ENCODE results near the gene FAM53B.

FAM53B gene

GRCh38 chr10:124578231-124579010 lies 165.8 kb downstream of the FAM53B start:
- no peak for DNase-seq (ENCODE audit: low read depth in 1 of 2, low spot score in 1 of 2)
- in situ Hi-C loops (cut with HindIII; ENCODE audit: low pct_unique_long_range_greater_than_20kb, low sequenced_read_pairs), result no loop called here
- no peak for TF ChIP-seq JUND (IDR thresholded peaks at IDR 0.05; ENCODE audit: low read depth)

DNA sequence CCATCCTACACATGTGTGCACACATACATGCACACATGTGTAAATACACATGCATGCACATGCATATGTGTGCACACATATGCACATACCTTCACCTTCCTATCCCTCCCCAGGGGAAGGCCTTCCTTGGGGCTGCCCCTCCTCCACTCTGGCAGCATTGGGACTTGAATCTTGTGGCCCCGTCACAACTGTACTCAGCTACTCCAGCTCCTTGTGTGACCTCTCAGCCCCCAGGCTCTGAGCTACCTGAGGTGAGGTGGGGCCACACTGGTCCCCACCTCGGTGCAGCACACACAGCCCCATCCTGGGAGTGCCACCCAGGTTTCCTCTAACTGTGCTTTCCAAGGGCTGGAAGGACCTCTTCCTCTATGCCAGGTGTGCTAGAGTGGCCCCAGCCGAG lies 166.5 kb downstream of the FAM53B start:
- TF ChIP-seq JUND (IDR thresholded peaks at IDR 0.05; ENCODE audit: low read depth), result no peak
- in situ Hi-C loops (cut with HindIII; ENCODE audit: low pct_unique_long_range_greater_than_20kb, low sequenced_read_pairs), result no loop called here
- DNase-seq (ENCODE audit: low read depth in 1 of 2, low spot score in 1 of 2), result no peak

DNA sequence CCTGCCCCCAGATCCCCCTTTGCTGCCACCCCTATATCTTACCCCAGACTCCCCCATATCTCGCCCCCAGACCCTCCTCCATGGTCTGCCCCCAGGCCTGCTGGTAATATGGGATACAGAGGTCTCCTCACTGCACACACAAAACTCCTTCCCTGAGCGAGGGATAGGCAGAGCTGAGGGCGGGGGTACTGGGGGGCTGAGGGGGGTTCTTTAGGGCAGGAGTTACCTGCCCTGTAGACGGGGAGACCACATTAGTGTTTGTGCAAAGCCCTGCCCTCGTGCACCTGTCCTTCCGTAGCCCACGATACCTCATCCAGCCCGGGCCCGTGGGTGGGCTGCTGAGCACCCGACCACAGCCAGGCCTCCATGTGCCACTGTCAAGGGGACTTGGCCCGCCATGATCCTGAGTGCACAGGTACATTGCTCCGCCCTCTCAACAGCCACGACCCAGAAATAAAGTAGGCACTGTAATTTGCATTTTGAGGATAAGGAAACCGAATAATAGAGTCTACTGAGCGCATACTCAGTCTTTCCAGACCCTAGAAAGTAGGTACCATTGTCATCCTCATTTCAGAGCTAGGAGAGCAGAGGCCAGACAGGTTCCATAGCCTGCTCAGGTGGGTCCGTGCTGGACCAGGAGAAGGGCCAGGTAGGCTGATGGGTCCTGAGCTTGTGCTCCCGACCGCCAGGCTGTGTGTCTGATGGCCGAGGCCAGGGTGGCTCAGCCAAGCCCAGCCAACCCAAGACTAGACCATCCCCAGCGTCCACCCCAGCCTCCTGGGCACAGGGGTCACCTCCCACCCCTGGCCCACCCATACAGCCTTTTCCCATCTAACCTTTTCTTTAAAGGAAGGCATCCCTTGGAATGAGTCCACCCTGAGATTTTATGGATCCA lies 167.4 kb downstream of the FAM53B start:
- in situ Hi-C loops (cut with HindIII; ENCODE audit: low pct_unique_long_range_greater_than_20kb, low sequenced_read_pairs), result no loop called here
- no peak for TF ChIP-seq JUND (IDR thresholded peaks at IDR 0.05; ENCODE audit: low read depth)
- DNase-seq (ENCODE audit: low read depth in 1 of 2, low spot score in 1 of 2), result no peak

- in situ Hi-C loops (cut with HindIII; ENCODE audit: low pct_unique_long_range_greater_than_20kb, low sequenced_read_pairs), result no loop called here
- TF ChIP-seq JUND (IDR thresholded peaks at IDR 0.05; ENCODE audit: low read depth), result no peak
- DNase-seq (ENCODE audit: low read depth in 1 of 2, low spot score in 1 of 2), result no peak
Measured at GRCh38 chr10:124575107-124576035, 168.8 kb downstream of the FAM53B start.

DNA sequence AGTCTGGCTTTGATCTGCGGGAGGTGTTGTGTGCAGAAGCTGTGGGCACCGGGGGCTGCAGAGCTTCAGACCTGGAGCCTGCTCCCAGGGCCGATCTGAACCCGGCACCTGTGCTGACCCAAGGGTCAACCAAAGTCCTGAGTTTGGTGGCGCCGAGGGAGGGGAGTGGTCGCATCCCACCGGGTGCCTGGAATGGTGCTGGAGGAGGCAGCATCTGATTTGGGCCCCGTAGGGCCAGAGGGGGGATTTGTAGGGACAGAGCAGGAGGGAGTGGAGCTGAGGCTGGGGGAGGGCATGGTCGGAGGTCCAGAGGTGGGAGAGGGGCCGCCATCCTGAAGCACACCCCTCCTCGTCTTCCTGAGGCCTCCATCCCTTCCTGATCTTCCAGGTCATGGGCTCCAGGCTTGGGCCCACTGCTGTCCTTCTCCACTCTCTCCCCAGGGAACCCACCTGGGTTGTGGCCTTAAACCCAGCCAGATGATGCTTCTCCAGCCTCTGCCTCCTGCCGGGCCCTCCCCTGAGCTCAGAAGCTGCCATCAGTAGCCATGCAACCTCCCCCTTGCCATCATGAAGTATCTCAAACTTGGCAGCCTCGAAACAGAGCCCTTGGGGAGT lies 169.6 kb downstream of the FAM53B start:
- TF ChIP-seq JUND (IDR thresholded peaks at IDR 0.05; ENCODE audit: low read depth), result no peak
- in situ Hi-C loops (cut with HindIII; ENCODE audit: low pct_unique_long_range_greater_than_20kb, low sequenced_read_pairs), result no loop called here

DNA sequence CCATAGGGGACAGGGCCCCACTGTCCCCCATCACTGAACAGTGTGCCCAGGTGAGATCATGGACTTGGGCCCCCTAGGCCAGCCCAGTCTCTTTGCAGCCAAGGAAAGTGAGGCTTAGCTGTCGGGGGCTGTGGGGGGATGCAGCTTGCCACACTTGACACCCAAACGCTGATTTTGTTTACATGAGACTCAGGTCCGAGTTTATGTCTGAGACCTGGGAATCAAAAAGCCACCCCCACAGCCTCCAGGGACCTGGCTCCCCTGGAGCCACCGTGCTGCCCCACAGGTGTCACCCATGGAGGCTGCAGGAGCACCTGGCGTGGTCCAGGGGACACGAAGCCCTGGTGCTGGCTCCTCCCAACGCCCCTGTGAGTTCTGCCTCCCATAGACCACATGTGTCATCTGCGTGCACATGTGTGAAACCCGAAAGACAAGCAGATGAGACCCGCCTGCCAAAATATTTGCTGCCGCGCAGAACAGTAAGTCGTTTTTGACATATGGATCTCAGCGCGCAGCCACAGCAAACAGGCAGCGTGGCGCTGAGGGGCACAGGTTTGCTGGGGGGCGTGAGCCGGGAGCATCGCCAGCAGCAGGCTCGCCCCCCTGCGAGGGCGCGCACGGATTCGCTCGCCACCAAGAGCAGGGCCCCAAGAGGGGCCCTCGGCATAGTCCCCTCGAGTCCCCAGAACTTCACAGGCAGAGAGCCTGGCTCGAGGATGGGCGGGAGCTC lies 170.3 kb downstream of the FAM53B start:
- no peak for TF ChIP-seq JUND (IDR thresholded peaks at IDR 0.05; ENCODE audit: low read depth)
- in situ Hi-C loops (cut with HindIII; ENCODE audit: low pct_unique_long_range_greater_than_20kb, low sequenced_read_pairs), result no loop called here
- no peak for DNase-seq (ENCODE audit: low read depth in 1 of 2, low spot score in 1 of 2)

More for the DNA sequence above, 169.6 kb downstream of the FAM53B start:
- no peak for DNase-seq (ENCODE audit: low read depth in 1 of 2, low spot score in 1 of 2)

GRCh38 chr10:124572751-124573150 lies 171.4 kb downstream of the FAM53B start:
- in situ Hi-C loops (cut with HindIII; ENCODE audit: low pct_unique_long_range_greater_than_20kb, low sequenced_read_pairs), result no loop called here
- no peak for TF ChIP-seq JUND (IDR thresholded peaks at IDR 0.05; ENCODE audit: low read depth)
- no peak for DNase-seq (ENCODE audit: low read depth in 1 of 2, low spot score in 1 of 2)

DNA sequence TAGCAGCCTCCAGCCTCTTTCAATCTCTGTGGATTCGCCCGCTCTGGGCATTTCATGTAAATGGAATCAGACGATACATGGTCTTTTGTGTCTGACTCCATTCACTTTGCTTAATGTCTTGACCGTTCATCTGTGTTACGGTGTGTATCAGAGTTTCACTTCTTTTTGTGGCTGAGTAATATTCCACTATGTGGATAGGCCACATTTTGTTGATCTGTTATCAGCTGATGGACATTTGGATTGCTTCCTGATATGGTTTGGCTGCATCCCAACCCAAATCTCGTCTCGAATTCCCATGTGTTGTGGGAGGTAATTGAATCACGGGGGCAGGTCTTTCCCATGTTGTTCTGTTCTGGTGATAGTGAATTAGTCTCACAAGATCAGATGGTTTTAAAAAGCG lies 173.5 kb downstream of the FAM53B start:
- DNase-seq (ENCODE audit: low read depth in 1 of 2, low spot score in 1 of 2), result no peak
- in situ Hi-C loops (cut with HindIII; ENCODE audit: low pct_unique_long_range_greater_than_20kb, low sequenced_read_pairs), result no loop called here
- TF ChIP-seq JUND (IDR thresholded peaks at IDR 0.05; ENCODE audit: low read depth), result no peak

GRCh38 chr10:124569623-124570470 lies 174.3 kb downstream of the FAM53B start:
- in situ Hi-C loops (cut with HindIII; ENCODE audit: low pct_unique_long_range_greater_than_20kb, low sequenced_read_pairs), result no loop called here
- no peak for TF ChIP-seq JUND (IDR thresholded peaks at IDR 0.05; ENCODE audit: low read depth)
- DNase-seq (ENCODE audit: low read depth in 1 of 2, low spot score in 1 of 2), result no peak
